HG02623 (cell line): Measurements from ENCODE around the gene CDAN1.
"Not testable (repeated sequence)": the region's sequence is repeated elsewhere in the genome, so short reads cannot be mapped to it uniquely, and the experiment has no call there.

ENCODE experiments used
- ATAC-seq: cut with Tn5 transposase; IDR thresholded peaks from one replicate; pipeline ENCODE4 v1.9.1; 2021; ENCODE audit warnings: moderate library complexity; ENCODE audit not compliant: unreplicated experiment

CDAN1 gene

DNA sequence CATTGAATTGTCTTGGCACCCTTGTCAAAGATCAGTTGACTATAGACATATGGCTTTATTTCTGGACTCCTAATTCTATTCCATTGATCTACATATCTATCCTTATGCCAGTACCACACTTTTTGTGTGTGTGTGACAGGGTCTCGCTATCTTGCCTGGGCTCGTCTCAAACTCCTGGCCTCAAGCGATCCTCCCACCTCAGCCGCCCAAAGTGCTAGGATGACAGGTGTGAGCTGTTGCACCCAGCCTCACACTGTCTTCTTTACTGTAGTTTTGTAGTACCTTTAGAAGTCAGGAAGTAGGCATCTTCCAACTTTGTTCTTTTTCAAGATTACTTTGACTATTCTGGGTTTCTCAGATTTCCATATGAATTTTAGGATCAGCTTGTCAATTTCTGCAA, 24.3 kb downstream of the CDAN1 start:
- no peak for ATAC-seq

DNA sequence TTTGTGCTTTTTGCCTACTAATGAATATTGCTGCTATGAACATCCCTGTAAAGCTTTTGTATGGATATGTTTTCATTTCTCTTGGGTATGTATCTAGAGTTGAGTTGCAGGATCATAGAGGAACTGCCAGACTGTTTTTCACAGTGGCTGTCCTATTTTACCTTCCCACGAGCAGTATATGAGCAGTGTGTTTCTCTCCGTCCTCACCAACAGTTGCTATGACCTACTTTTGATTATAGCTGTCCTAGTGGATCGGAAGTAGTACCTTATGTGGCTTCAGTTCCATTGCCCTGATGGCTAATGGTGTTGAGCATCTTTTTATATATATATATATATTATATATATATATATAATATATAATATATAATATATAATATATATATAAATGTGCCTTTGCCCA, 25.2 kb downstream of the CDAN1 start:
- no peak for ATAC-seq

DNA sequence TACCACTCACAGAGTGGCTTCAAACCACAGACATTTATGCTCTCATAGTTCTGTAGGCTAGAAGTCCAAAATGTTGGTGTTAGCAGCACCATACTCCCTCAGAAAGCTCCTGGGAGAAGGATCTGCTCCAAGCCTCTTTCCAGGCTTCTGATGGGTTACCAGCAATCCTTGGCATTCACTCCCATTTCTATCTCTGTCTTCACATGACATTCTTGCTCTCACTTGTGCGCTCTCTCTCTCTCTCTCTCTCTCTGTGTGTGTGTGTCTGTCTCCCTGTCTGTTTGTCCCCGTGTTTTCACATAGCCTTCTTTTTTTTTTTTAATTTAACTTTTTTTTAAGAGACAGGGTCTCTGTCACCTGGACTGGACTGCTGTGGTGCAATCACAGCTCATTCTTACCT, 26.3 kb downstream of the CDAN1 start:
- ATAC-seq: no peak

DNA sequence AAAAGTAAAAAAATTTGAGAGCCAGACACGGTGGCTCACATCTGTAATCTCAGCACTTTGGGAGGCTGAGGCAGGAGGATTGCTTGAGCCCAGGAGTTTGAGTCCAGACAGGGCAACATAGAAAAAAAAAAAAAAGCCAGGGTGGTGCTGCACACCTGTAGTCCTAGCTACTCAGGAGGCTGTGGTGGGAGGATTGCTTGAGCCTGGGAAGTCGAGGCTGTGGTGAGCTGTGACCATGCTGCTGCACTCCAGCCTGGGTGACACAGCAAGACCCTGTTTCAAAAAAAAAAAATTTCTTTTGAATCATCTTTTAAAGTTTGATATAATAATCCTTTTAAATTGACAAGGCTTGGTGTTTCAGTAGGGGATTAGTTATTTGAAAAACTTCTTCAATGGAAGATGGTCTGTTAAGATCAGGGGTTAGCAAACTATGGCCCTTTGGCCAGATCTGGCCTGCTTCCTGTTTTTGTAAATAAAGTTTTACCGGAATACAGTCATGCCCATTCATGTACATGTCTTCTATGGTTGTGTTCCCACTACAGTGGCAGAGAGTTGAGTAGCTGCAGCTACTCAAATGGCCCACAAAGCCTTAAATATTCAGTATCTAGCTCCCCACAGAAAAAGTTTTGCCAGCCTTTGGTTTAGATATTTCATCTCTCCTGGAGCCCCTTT, 28.9 kb downstream of the CDAN1 start:
- no peak for ATAC-seq

DNA sequence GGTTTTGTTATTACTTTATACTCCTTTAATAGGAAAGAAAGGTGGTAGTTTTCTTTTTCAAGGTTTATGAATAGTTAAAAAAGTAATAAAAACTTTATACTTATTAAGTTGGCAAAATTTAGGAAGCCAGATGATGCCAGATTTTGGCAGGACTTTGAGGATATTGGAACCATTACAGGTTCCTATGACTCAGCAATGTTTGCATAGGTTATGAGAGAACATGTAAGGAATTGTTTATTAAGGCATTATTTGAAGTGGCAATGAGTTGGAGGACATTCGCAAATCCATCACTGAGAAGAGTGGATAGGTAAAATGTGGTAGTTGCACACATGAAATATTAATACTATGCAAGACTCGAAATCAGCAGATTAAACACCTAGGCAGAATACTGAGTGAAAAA, 29.9 kb downstream of the CDAN1 start:
- no peak for ATAC-seq

DNA sequence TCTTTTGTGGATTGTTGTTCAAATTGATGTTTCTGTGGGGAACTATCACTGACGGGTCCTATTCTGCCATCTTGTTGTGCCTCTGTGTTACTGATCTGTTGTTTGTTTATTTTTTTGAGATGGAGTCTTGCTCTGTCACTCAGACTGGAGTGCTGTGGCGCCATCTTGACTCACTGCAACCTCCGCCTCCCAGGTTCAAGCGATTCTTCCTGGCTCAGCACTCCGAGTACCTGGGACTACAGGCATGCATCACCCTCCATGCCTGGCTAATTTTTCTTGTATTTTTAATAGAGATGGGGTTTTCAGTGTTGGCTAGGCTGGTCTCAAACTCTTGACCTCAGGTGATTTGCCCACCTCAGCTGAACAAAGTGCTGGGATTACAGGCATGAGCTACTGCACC, 31.6 kb downstream of the CDAN1 start:
- no peak for ATAC-seq

DNA sequence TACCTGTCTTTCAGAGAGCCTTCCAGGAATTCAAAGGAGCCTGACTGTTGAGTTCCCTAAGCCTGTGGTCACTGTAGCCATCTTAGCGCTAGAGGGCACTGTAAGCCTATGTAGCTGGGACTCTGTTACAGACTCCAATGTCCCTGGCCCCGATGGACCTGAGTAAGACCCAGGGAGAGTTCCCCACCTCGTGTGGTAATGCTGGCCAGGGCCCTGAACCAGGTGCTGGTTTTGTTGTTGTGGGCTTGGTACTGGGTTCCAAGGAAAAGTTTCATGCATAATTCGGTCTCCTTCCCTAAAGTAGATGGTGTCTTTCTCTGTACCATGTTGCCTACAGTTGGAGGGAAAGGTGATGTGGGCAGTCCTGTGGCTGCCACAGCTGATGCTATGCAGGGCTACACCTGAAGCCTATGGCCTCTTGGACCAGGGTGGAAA, 32.4 kb downstream of the CDAN1 start:
- no peak for ATAC-seq

DNA sequence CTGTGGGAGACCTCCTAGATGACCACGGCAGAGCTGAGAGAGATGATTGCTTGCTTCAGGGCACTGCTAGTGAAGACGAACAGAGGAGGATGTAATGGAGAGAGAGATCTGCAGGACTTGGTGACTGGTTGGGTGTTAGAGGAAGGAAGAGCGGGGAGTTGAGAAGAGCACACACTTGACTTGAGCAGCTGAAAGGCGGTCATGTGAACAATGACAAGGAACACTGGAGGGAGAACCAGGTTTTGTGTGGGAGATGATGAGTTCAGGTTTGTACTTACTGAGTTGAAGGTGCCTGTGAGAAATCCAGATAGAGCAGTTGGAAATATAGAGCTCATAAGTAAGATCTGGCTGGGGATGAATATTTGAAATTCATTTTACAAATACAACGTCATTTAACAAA, 40.3 kb downstream of the CDAN1 start:
- ATAC-seq: no peak

DNA sequence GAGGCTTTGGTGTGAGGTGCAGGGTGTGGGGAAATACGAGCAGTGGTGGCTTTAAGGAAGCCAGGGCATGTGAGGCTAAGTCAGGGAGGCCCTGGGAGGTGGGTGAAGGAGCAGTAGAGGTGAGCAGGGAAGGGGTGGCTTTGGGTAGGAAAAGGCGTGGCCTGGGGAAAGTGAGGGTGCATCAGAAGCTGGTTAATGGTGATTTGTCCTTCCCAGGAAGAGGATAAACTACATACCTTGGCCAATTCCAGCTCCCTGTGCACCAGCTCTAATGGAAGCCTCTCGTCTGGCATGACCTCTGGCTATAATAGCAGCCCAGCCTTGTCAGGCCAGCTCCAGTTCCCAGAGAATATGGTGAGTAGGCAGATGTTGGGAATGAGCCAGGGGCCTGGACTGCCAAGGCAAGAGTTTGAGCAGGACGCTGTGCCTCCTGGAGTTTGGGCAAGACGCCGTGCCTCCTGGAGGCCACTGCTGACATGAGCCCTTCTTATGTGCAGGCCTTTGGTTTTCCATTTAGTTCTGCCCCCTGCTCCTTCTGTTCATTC, 41.3 kb downstream of the CDAN1 start:
- no peak for ATAC-seq

DNA sequence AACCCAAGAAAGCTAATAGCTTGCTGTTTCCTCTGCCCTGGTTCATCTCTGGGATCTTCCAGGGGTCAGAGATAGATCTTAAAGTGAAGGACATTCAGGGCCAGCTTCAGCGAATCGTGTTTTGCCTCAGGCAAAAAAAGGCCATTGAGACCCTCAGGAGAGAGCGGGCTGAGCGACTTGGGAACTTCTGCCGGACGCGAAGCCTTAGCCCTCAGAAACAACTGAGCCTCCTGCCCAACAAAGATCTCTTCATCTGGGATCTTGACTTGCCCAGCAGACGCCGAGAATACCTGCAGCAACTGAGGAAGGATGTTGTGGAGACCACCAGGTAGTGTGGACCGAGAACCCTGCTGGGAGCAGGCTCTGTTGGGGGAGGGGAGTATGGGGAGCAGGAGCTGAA, 42.5 kb downstream of the CDAN1 start:
- no peak for ATAC-seq

DNA sequence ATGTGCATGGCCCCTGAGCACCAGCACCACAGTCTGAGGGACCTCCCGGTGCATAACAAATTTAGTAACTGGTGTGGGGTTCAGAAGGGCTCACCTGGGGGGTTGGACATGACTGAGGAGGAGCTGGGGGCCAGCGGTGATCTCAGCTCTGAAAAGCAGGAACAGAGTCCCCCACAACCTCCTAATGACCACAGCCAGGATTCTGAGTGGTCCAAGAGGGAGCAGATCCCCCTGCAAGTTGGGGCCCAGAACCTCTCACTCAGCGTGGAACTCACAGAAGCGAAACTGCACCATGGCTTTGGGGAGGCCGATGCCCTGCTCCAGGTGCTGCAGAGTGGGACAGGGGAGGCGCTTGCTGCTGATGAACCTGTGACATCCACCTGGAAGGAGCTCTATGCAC, 43.0 kb downstream of the CDAN1 start:
- ATAC-seq: no peak

DNA sequence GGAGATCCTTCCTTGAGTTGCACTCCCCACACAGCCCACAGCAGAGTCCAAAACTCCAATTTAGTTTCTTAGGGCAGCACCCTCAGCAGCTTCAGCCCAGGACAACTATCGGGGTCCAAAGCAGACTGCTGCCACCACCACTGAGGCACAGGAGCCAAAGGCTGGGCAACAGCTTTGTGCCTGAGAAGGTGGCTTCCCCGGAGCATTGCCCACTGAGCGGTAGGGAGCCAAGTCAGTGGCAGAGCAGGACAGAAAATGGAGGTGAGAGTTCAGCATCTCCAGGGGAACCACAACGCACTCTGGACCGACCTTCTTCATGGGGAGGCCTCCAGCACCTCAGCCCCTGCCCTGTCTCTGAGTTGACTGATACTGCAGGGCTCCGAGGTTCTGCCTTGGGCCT, 43.4 kb downstream of the CDAN1 start:
- no peak for ATAC-seq

DNA sequence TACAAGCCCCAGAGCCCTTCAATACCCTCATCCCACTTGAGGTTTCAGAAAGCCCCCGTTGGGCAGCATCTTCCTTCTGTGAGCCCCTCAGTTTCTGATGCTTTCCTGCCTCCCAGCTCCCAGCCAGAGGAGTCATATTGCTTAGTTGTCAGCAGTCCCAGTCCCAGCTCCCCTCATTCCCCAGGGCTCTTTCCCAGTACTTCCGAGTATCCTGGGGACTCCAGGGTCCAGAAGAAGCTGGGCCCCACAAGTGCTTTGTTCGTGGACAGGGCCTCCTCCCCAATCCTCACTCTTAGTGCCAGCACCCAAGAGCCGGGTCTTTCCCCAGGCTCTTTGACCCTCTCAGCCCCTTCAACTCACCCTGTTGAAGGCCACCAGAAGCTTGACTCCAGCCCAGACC, 43.9 kb downstream of the CDAN1 start:
- no peak for ATAC-seq

DNA sequence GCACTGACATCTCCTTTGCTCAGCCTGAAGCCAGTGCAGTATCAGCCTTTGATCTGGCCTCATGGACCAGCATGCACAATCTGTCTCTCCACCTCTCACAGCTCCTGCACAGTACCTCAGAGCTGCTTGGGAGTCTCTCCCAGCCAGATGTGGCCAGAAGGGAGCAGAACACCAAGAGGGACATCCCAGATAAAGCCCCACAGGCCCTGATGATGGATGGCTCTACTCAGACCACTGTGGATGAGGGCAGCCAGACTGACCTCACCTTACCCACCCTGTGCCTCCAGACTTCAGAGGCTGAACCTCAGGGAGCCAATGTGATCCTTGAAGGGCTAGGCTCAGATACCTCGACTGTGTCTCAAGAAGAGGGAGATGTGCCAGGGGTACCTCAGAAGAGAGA, 44.4 kb downstream of the CDAN1 start:
- no peak for ATAC-seq

DNA sequence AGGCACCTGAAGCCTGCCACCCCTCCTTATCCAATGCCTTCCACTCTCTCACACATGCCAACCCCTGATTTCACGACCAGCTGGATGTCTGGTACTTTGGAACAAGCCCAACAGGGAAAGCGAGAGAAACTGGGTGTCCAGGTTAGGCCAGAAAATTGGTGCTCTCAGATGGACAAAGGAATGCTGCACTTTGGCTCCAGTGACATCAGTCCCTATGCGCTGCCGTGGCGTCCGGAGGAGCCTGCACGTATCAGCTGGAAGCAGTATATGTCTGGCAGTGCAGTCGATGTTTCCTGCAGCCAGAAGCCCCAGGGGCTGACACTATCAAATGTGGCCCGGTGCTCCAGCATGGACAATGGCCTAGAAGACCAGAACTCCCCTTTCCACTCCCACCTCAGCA, 45.2 kb downstream of the CDAN1 start:
- ATAC-seq: no peak

DNA sequence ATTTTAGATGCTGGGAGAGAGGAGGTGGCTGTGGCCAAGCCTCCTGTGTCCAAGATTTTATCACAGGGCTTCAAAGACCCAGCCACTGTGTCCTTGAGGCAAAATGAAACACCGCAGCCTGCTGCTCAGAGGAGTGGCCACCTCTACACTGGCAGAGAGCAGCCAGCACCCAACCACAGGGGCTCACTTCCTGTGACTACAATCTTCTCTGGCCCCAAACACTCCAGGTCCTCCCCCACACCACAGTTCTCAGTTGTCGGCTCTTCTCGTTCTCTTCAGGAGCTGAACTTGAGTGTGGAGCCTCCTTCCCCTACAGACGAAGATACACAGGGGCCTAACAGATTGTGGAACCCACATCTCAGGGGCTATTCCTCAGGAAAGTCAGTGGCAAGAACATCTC, 45.6 kb downstream of the CDAN1 start:
- ATAC-seq: no peak

DNA sequence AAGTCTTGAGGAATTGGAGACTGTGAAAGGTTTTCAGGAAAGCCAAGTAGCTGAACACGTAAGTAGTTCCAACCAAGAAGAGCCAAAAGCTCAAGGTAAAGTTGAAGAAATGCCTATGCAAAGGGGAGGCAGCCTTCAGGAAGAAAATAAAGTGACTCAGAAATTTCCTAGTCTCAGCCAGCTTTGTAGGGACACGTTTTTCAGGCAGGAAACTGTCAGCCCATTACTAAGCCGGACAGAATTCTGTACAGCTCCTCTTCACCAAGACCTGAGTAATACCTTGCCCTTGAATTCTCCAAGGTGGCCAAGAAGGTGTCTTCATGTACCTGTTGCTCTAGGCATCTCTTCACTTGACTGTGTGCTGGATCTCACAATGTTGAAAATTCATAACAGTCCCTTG, 48.6 kb downstream of the CDAN1 start:
- ATAC-seq: no peak

DNA sequence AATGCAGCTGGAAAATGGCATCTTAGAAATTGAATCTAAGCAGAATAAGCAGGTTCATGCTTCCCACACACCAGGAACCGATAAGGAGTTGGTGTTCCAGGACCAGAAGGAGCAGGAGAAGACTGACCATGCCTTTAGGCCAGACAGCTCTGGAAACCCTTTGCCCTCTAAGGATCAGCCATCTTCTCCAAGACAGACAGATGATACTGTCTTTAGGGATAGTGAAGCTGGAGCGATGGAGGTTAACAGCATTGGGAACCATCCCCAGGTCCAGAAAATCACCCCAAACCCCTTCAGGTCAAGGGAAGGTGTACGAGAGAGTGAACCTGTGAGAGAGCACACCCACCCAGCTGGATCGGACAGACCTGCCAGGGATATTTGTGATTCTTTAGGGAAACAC, 49.2 kb downstream of the CDAN1 start:
- no peak for ATAC-seq

DNA sequence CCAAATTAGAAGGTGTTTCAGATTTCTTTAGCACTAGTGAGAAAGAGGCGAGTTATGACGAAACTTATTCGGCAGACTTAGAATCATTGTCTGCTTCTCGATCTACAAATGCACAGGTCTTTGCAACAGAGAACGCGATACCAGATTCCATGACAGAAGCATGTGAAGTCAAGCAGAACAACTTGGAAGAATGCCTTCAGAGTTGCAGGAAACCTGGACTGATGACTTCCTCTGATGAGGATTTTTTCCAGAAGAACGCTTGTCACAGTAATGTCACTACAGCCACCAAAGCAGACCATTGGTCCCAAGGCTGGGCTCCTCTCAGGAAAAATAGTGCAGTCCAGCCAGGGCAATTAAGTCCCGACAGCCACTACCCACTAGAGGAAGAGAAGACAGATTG, 50.6 kb downstream of the CDAN1 start:
- ATAC-seq: no peak

DNA sequence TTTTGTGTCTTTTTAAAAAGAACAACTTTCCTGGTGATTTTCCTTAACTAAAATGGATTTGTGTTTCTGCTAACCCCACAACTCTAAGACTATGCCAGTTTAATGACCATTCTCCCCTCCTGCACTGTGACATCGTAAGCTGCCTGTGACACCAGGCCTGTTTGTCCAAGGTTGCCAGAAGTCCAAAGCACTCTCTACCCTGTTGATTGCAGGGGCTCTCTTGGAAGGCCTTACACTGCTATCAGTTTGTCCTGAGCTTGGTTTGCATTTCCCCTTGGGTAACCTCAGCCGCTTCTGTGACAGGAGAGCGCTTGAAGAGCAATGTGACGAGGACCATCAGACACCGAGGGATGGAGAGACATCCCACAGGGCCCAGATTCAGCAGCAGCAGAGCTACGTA, 55.8 kb downstream of the CDAN1 start:
- ATAC-seq: no peak

DNA sequence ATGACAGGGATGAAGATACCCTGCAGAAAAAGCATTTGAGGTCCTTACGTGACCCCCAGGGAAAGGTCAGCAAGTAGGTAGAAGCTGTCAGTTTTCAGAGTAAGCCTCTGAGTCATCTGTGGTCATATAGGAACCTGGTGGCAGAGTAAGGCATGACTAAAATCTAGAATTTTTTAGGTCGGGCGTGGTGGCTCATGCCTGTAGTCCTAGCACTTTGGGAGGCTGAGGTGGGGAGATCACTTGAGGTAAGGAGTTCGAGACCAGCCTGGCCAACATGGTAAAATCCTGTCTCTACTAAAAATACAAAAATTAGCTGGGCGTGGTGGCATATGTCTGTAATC, 56.8 kb downstream of the CDAN1 start:
- not testable (repeated sequence) for ATAC-seq

DNA sequence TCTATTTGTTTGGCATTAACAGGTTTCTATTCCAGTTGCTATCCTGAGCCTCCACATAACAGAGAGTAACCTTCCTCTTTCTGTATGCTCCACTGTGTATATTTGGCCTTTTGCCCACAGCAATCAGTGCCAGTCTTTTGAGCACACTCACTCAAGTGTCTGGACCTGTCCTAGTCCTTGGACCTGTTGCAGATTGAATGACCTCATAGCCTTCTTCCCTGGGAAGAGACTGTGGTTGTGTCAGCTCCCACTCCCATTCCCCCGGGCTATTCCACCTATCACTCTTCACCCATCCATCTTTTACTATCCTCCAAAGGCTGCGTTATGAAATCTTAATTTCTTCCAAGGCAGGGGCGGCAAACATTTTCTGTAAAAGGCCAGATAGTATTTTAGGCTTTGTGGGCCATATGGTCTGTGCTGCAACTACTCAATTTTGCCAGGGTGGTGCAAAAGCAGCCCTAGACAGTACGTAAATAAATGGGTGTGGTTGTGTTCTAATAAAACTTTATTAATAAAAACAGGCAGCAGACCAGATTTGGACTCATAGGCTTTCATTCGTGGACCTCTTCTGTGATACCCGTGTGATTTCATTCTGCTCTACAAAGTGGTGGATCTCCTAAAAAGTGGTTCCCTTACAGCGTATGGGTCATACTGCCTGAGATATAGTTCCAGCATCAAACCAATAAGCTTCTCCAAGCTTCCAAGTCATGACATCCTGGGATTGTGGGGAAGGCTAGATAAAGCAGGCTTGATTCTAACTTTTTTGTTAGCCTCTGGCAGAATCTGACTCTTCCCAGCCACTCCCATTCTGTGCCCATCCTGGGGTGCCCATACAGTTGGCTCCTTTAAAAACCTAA, 57.4 kb downstream of the CDAN1 start:
- ATAC-seq: no peak
